ENCODE results near the gene ZNF408. TPM values are rescaled to one million over a fixed set of nuclear protein-coding genes. Genes with fewer than 3 reads are reported as not detected.

The ZNF408 gene
- total and polyA plus RNA-seq, 2 of the 13 experiments (the other 11 are each of a cell fraction or from before 2014, with no cell fraction given) = 11.2 to 12.5 TPM

- peak; percentile 82; the same call in 1 of the 2 replicates for TF ChIP-seq MYC (CRISPR knock-in tag; IDR thresholded peaks at IDR 0.05; ENCODE audit: borderline replicate concordance)
- TF ChIP-seq ZNF180 (CRISPR knock-in tag; IDR thresholded peaks at IDR 0.05; ENCODE audit: borderline replicate concordance, low read depth) = no peak
- peak; percentile 56 for TF ChIP-seq TBL1XR1 (IDR thresholded peaks at IDR 0.05; ENCODE audit: borderline replicate concordance, low read length, partially characterized antibody)
- peak; percentile 90; the same call in 1 of the 2 replicates for TF ChIP-seq MIER3 (CRISPR knock-in tag; IDR thresholded peaks at IDR 0.05; ENCODE audit: borderline replicate concordance)
- TF ChIP-seq ZFP36 (IDR thresholded peaks at IDR 0.05; ENCODE audit: borderline replicate concordance, low read depth, low read length, partially characterized antibody) = no peak
- no peak for TF ChIP-seq RFX1 (IDR thresholded peaks at IDR 0.05)
- peak; percentile 89 for TF ChIP-seq ZEB1 (IDR thresholded peaks at IDR 0.05; ENCODE audit: insufficient replicate concordance, low read depth)
- TF ChIP-seq ZMYM2 (CRISPR knock-in tag; IDR thresholded peaks at IDR 0.05) = no peak; the same call in 1 of the 2 replicates
- TF ChIP-seq RAD21 (CRISPR knock-in tag; IDR thresholded peaks at IDR 0.05) = peak; percentile 55
- peak; percentile 85; the same call in 1 of the 2 replicates for TF ChIP-seq ZSCAN9 (CRISPR knock-in tag; IDR thresholded peaks at IDR 0.05; ENCODE audit: borderline replicate concordance)
- peak; percentile 51; the same call in 1 of the 2 replicates for TF ChIP-seq ZBTB3 (CRISPR knock-in tag; IDR thresholded peaks at IDR 0.05; ENCODE audit: borderline replicate concordance, low read depth)
- no peak for TF ChIP-seq RBFOX2 (IDR thresholded peaks at IDR 0.05; ENCODE audit: low read depth, low read length)
- 0 out of 2 replicates have a peak, but pooled peaks have one; percentile 54 for TF ChIP-seq SP140L (CRISPR knock-in tag; IDR thresholded peaks at IDR 0.05; ENCODE audit: borderline replicate concordance)
- no peak for TF ChIP-seq ZNF567 (CRISPR knock-in tag; IDR thresholded peaks at IDR 0.05; ENCODE audit: borderline replicate concordance)
- peak; percentile 62; the same call in 1 of the 2 replicates for TF ChIP-seq REL (CRISPR knock-in tag; conservative IDR thresholded peaks at IDR 0.05)
- no peak for TF ChIP-seq ARID2 (CRISPR knock-in tag; IDR thresholded peaks at IDR 0.05; ENCODE audit: borderline replicate concordance)
- TF ChIP-seq RXRA (CRISPR knock-in tag; IDR thresholded peaks at IDR 0.05) = peak; percentile 98
- TF ChIP-seq TAF1 (CRISPR knock-in tag; IDR thresholded peaks at IDR 0.05) = peak; percentile 59; the same call in 1 of the 2 replicates
- TF ChIP-seq FOSL2 (CRISPR knock-in tag; IDR thresholded peaks at IDR 0.05) = peak; percentile 77
- TF ChIP-seq SIX4 (CRISPR knock-in tag; IDR thresholded peaks at IDR 0.05) = peak; percentile 65; the same call in 1 of the 2 replicates
- TF ChIP-seq ZBTB49 (CRISPR knock-in tag; IDR thresholded peaks at IDR 0.05; ENCODE audit: borderline replicate concordance) = no peak
- TF ChIP-seq PHB2 (IDR thresholded peaks at IDR 0.05; ENCODE audit: partially characterized antibody) = no peak
- TF ChIP-seq TEAD3 (CRISPR knock-in tag; optimal IDR thresholded peaks at IDR 0.05; ENCODE audit: borderline replicate concordance) = peak; percentile 75
- TF ChIP-seq ZNF580 (CRISPR knock-in tag; IDR thresholded peaks at IDR 0.05; ENCODE audit: borderline replicate concordance, low read depth) = peak; percentile 92
- TF ChIP-seq XRCC5 (optimal IDR thresholded peaks at IDR 0.05; ENCODE audit: low read length) = peak; percentile 86
Observed at GRCh38 chr11:46718155-46719019, 17.6 kb downstream of the ZNF408 start (continued).
